Astrocyte (in vitro differentiated cells and primary cell): ENCODE results near the gene BHLHA15.

Experiments used
- CTCF ChIP-seq: IDR thresholded peaks from 2 replicates; pipeline ENCODE4 v1.5.1; 2011; ENCODE audit warnings: low read depth, mild to moderate bottlenecking, inconsistent platforms, low read length, moderate library complexity; ENCODE audit not compliant: insufficient read depth
- EZH2 ChIP-seq: IDR thresholded peaks from 2 replicates; pipeline ENCODE4 v1.6.1; 2012; ENCODE audit warnings: mild to moderate bottlenecking, low read length, inconsistent platforms; ENCODE audit not compliant: insufficient read depth

DNA sequence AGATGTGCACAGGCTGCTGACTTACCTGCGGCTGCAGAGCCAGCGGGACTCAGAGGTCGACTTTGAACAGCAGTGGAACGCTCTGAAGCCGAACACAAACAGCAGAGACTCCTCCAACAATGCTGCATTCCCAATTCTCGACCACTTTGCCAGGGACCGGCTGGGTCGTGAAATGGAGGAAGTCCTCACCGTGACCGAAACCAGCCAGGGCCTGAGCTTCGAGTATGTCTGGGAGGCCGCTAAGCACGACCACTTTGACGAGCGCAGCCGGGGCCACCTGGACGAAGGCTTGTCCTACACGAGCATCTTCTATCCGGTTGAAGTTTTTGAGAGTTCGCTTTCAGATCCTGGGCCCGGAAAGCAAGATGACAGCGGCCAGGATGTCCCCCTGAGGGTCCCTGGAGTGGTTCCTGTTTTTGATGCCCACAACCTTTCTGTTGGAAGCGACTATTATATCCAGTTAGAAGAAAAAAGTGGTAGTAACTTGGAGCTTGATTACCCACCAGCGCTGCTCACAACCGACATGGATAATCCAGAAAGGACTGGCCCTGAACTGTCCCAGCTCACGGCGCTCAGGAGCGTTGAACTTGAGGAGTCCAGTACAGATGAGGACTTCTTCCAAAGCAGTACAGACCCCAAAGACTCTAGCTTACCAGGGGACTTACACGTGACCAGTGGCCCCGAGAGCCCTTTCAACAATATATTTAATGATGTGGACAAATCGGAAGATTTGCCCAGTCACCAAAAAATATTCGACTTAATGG is 19.4 kb upstream of the BHLHA15 start:
- no peak for TF ChIP-seq CTCF
- no peak for TF ChIP-seq EZH2
